ENCODE measurements around the gene TIMP3. TPM values are rescaled to one million over a fixed set of nuclear protein-coding genes. Genes with fewer than 3 reads are reported as not detected.
A peak's percentile ranks its signal among the peaks of the same experiment; 100 is the strongest.

Gene TIMP3
- total and polyA plus RNA-seq, 2 of the 4 experiments (the other 2 are of a cell fraction), result 98.8 to 179 TPM

DNA sequence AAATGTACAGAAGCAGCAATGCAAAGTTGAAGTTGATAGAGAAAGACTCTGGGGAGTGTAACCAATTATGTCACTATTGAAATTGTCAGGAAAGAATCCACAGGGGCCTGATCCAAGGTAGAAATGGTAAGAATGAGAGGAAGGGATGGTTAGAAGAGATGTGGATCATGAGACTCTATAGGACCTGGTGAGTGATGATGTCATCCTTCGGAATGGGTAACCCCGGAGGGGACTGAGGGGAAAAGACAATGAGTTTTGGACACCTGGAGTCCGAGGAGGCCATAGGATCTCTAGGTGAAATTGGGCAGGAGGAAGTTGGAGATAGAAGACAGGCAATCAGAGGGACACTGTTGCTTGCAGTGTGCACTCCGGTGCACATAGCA lies 6.3 kb upstream of the TIMP3 start:
- H3K4me1 ChIP-seq (ENCODE audit: control insufficient read depth, insufficient read depth, low read length), result peaks cover 8% of the 10 kb centered on the region
- H2BK120ac ChIP-seq (ENCODE audit: low read depth, low read length), result peak overlapping the region; percentile 92
- no peaks in the 10 kb centered on the region for H3K79me1 ChIP-seq (ENCODE audit: low read depth in 1 of 2, low read length in 2 of 2)
- no peak overlapping the region for H3K56ac ChIP-seq (ENCODE audit: extremely low read depth, insufficient read depth, low read length)
- POLR2A ChIA-PET (ENCODE audit: unreplicated experiment), result no interaction called here
- no TSS peak for BruUV-seq (replicated peaks)
- intact Hi-C loops (cut with micrococcal nuclease) (loop anchor here (5.0 kb wide), 1 partner anchor 78 kb away; no protein-coding TSS in a partner anchor), dilution Hi-C loops (cut with HindIII; ENCODE audit: low sequenced_read_pairs, unreplicated experiment) (no loop called here), in situ Hi-C loops (cut with MboI; ENCODE audit: low sequenced_read_pairs) (loop anchor here (5.0 kb wide), 2 partner anchors 143 to 268 kb away; no protein-coding TSS in a partner anchor)
- H3K9me3 ChIP-seq (ENCODE audit: control insufficient read depth, insufficient read depth, low read length), result no peaks in the 10 kb centered on the region
- CTCF ChIA-PET, result interaction anchor here (0.7 to 5.9 kb wide), 4 partner anchors 18 to 266 kb away, joined by 3 to 54 read pairs (median 20); no protein-coding TSS in a partner anchor
- peak overlapping the region; percentile 34; the same call in 1 of the 2 replicates for H3K18ac ChIP-seq (ENCODE audit: low read depth, low read length)
- no peak for DNase-seq
- no peaks in the 10 kb centered on the region for H4K20me1 ChIP-seq (ENCODE audit: insufficient read depth, low read length)
- H3K27me3 ChIP-seq (ENCODE audit: control insufficient read depth, insufficient read depth, low read length), result no peaks in the 10 kb centered on the region
- H3K23ac ChIP-seq (ENCODE audit: low read depth, low read length), result no peak overlapping the region
- H2AK9ac ChIP-seq (replicated peaks; ENCODE audit: low read depth, low read length, poor library complexity), result no peak overlapping the region
- no peaks in the 10 kb centered on the region for H3K36me3 ChIP-seq (ENCODE audit: control insufficient read depth, insufficient read depth, low read length)
- H2BK5ac ChIP-seq (ENCODE audit: low read depth, low read length, poor library complexity, severe bottlenecking), result no peak overlapping the region
- 0 out of 2 replicates have a peak, but pooled peaks cover 3% of the 10 kb centered on the region for H3K9me1 ChIP-seq (ENCODE audit: insufficient read depth, low read length)
- H3K4me3 ChIP-seq (ENCODE audit: insufficient read depth, low read depth, low read length), result no peak overlapping the region
- H2AFZ ChIP-seq (replicated peaks; ENCODE audit: low read length, poor library complexity), result no peak overlapping the region
- TF ChIP-seq RAD21 (IDR thresholded peaks at IDR 0.05; ENCODE audit: low read length), result no peak
- H3K4me2 ChIP-seq (ENCODE audit: low read depth, low read length), result no peak overlapping the region
- peak overlapping the region; percentile 76; the same call in 1 of the 2 replicates for H4K91ac ChIP-seq (ENCODE audit: insufficient read depth, low read depth, low read length)
- peak overlapping the region; percentile 62; the same call in 1 of the 2 replicates for H3K4ac ChIP-seq (ENCODE audit: low read depth, low read length)
- peak overlapping the region; percentile 27 for H4K5ac ChIP-seq (ENCODE audit: low read depth, low read length)
- H3K14ac ChIP-seq (replicated peaks; ENCODE audit: low read depth, low read length), result 0 out of 2 replicates have a peak overlapping the region, but pooled peaks have one; percentile 1
- peak overlapping the region; percentile 61; the same call in 2 of the 3 replicates for H2BK15ac ChIP-seq (ENCODE audit: low read depth, low read length)
- H2AK5ac ChIP-seq (ENCODE audit: low read depth, low read length), result peak overlapping the region; percentile 74; the same call in 1 of the 2 replicates
- peak overlapping the region in 1 of 2 experiments; percentile 19; a peak in 2 of 4 replicates for H4K8ac ChIP-seq (ENCODE audit: low read depth in 2 of 2, low read length in 2 of 2)
- WGBS, 2 experiments (ENCODE audit: extremely low coverage in 2 of 2, insufficient read length in 1 of 2), result 91% methylated on average over 3 of the region's 4 CpGs; no CpG with 5 or more reads in 1 of the 2 experiments
- H3K27ac ChIP-seq (ENCODE audit: insufficient read depth, low read length), result peak overlapping the region; percentile 6; the same call in 1 of the 2 replicates
- peak overlapping the region; percentile 44; the same call in 1 of the 2 replicates for H2BK20ac ChIP-seq (ENCODE audit: low read depth, low read length)
- no peak overlapping the region for H3K9ac ChIP-seq (ENCODE audit: low read depth, low read length)
- ATAC-seq (ENCODE audit: low read depth), result no peak

Measured in IMR-90 (cell line).